ENCODE results near the gene B3GNT2. TPM values are rescaled to one million over a fixed set of nuclear protein-coding genes. Genes with fewer than 3 reads are reported as not detected.

B3GNT2 gene
- total and polyA plus RNA-seq, 9 of the 15 experiments (the other 6 are each of a cell fraction or from before 2014, with no cell fraction given): 6.0 to 38.9 (median 25.0) TPM

DNA sequence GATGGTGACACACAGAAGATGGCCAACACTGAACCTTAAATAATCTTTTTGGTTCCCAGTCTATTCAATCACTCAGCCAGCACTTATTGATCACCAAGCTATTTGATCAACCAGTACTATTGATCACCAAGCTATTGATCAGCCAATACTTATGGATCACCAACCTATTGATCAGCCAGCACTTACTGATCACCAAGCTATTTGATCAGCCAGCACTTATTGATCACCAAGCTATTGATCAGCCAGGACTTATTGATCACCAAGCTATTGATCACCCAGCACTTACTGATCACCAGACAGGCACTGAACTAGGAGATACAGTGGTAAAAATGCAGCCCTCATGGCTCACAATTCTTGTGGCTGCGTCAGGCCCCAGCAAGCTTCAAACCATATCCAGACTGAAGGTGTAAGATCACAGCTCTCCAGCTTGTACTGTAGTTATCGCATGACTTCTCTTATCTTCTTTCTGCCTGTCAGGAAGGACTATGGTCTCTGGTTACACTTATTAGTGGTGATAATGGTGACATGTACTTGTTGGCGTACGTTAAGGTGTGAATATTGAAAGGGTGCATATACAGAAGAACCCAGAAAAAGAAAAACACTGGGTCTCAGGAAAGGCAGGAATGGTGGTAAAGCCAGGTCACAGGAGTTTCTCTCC lies 18.4 kb upstream of the B3GNT2 start (continued):
- TF ChIP-seq, protein P1, sequence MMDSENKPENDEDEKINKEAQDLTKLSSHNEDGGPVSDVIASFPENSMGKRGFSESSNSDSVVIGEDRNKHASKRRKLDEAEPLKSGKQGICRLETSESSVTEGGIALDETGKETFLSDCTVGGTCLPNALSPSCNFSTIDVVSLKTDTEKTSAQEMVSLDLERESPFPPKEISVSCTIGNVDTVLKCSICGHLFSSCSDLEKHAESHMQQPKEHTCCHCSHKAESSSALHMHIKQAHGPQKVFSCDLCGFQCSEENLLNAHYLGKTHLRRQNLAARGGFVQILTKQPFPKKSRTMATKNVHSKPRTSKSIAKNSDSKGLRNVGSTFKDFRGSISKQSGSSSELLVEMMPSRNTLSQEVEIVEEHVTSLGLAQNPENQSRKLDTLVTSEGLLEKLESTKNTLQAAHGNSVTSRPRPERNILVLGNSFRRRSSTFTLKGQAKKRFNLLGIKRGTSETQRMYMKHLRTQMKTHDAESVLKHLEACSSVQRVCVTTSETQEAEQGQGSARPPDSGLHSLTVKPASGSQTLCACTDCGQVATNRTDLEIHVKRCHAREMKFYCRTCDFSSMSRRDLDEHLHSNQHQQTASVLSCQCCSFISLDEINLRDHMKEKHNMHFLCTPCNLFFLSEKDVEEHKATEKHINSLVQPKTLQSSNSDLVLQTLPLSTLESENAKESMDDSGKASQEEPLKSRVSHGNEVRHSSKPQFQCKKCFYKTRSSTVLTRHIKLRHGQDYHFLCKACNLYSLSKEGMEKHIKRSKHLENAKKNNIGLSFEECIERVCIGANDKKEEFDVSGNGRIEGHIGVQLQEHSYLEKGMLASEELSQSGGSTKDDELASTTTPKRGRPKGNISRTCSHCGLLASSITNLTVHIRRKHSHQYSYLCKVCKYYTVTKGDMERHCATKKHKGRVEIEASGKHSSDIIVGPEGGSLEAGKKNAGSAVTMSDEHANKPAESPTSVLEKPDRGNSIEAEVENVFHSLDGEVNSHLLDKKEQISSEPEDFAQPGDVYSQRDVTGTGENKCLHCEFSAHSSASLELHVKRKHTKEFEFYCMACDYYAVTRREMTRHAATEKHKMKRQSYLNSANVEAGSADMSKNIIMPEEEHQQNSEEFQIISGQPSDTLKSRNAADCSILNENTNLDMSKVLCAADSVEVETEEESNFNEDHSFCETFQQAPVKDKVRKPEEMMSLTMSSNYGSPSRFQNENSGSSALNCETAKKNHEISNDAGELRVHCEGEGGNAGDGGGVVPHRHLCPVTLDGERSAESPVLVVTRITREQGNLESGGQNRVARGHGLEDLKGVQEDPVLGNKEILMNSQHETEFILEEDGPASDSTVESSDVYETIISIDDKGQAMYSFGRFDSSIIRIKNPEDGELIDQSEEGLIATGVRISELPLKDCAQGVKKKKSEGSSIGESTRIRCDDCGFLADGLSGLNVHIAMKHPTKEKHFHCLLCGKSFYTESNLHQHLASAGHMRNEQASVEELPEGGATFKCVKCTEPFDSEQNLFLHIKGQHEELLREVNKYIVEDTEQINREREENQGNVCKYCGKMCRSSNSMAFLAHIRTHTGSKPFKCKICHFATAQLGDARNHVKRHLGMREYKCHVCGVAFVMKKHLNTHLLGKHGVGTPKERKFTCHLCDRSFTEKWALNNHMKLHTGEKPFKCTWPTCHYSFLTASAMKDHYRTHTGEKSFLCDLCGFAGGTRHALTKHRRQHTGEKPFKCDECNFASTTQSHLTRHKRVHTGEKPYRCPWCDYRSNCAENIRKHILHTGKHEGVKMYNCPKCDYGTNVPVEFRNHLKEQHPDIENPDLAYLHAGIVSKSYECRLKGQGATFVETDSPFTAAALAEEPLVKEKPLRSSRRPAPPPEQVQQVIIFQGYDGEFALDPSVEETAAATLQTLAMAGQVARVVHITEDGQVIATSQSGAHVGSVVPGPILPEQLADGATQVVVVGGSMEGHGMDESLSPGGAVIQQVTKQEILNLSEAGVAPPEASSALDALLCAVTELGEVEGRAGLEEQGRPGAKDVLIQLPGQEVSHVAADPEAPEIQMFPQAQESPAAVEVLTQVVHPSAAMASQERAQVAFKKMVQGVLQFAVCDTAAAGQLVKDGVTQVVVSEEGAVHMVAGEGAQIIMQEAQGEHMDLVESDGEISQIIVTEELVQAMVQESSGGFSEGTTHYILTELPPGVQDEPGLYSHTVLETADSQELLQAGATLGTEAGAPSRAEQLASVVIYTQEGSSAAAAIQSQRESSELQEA (IDR thresholded peaks at IDR 0.05; ENCODE audit: low read depth): no peak
- no peak for TF ChIP-seq HCFC1 (IDR thresholded peaks at IDR 0.05; ENCODE audit: low read depth, low read length)
- TF ChIP-seq ZNF41 (CRISPR knock-in tag; conservative IDR thresholded peaks at IDR 0.05): no peak
- TF ChIP-seq ZFP36 (IDR thresholded peaks at IDR 0.05; ENCODE audit: low read depth, low read length, partially characterized antibody): no peak
- TF ChIP-seq ZNF507 (tag; conservative IDR thresholded peaks at IDR 0.05): no peak
- no peak for TF ChIP-seq ZNF717 (CRISPR knock-in tag; IDR thresholded peaks at IDR 0.05)
- TF ChIP-seq TCFL5 (CRISPR knock-in tag; conservative IDR thresholded peaks at IDR 0.05): no peak
- no peak for TF ChIP-seq ZNF324 (CRISPR knock-in tag; IDR thresholded peaks at IDR 0.05)
- peak; percentile 75 for TF ChIP-seq TEAD4 (IDR thresholded peaks at IDR 0.05; ENCODE audit: low read length)
- TF ChIP-seq TEAD4 (CRISPR knock-in tag; IDR thresholded peaks at IDR 0.05; ENCODE audit: borderline replicate concordance): no peak
- TF ChIP-seq ZNF561 (CRISPR knock-in tag; conservative IDR thresholded peaks at IDR 0.05): no peak
- no peak for TF ChIP-seq RBM25 (IDR thresholded peaks at IDR 0.05; ENCODE audit: low read depth, low read length, severe bottlenecking)
- TF ChIP-seq ELF1 (tag; IDR thresholded peaks at IDR 0.05): no peak
- no peak for TF ChIP-seq TSHZ1 (CRISPR knock-in tag; IDR thresholded peaks at IDR 0.05)
- TF ChIP-seq, protein P2, sequence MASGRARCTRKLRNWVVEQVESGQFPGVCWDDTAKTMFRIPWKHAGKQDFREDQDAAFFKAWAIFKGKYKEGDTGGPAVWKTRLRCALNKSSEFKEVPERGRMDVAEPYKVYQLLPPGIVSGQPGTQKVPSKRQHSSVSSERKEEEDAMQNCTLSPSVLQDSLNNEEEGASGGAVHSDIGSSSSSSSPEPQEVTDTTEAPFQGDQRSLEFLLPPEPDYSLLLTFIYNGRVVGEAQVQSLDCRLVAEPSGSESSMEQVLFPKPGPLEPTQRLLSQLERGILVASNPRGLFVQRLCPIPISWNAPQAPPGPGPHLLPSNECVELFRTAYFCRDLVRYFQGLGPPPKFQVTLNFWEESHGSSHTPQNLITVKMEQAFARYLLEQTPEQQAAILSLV (tag; IDR thresholded peaks at IDR 0.05): no peak
- no peak for TF ChIP-seq ZNF121 (CRISPR knock-in tag; conservative IDR thresholded peaks at IDR 0.05)
- no peak for TF ChIP-seq CREM (IDR thresholded peaks at IDR 0.05; ENCODE audit: low read depth)

Measured in K562 (cell line).